Measurements from ENCODE around the gene CNN1.

DNA sequence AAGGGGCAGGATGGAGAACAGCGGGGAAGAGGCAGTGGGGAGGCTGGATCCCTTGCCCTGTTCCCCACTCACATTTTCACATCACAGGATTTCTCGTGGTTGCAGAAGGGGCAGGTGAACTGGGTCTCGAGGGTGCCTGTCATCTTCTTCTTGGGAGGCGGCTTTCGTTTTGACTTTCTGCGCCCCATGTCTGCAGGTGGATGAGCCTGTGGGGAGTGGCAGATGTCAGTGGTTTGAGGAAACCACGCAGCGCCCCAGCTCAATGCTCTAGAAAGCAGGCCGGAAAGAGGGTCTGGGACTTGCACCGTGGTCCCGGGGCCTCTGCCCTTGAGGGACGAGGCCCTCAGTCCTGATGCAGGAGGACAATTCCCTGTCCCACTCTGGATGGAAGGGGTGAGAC, 15.5 kb downstream of the CNN1 start:
- TF ChIP-seq, protein P1, sequence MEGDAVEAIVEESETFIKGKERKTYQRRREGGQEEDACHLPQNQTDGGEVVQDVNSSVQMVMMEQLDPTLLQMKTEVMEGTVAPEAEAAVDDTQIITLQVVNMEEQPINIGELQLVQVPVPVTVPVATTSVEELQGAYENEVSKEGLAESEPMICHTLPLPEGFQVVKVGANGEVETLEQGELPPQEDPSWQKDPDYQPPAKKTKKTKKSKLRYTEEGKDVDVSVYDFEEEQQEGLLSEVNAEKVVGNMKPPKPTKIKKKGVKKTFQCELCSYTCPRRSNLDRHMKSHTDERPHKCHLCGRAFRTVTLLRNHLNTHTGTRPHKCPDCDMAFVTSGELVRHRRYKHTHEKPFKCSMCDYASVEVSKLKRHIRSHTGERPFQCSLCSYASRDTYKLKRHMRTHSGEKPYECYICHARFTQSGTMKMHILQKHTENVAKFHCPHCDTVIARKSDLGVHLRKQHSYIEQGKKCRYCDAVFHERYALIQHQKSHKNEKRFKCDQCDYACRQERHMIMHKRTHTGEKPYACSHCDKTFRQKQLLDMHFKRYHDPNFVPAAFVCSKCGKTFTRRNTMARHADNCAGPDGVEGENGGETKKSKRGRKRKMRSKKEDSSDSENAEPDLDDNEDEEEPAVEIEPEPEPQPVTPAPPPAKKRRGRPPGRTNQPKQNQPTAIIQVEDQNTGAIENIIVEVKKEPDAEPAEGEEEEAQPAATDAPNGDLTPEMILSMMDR (IDR thresholded peaks at IDR 0.05; ENCODE audit: insufficient read depth, low read length, poor library complexity, severe bottlenecking): no peak
- no peak for TF ChIP-seq EZH2phosphoT487 (conservative IDR thresholded peaks at IDR 0.05; ENCODE audit: low read length)
